Stromal cell of bone marrow (primary cell): Measurements from ENCODE around the gene XPC.

Source experiments
- DNase-seq: peaks from one replicate; pipeline ENCODE4 v3.0.0-alpha.2; 2012; ENCODE audit warnings: low read depth

The XPC gene

DNA sequence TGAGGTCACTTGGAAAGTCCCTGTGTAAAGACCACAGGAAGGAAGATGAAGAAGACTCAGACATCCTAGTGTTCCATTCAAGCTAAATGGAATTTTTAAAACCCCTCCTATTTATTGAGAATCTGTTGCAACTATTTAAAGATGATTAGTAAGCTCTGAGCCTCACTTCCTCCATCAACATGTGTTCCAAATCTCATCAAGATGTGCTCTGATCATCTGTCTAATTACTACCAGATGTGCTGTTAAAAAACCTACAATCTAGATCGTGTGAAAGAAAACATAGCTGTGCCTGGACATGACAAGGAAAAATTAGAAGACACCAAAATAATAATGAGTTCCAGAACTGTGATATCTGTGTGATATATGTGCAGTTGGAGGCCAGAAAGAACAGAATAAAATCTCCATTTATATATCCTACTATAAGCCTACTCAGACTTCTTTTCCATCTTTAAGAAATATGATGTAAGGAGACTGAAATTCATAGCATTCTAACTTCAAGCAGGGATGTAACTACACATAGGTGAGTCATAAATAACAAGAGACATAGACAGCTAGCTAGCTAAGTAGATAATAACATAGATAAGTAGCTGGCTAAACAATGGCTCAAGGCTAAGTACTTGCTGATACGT is 7.8 kb downstream of the XPC start:
- no peak for DNase-seq

DNA sequence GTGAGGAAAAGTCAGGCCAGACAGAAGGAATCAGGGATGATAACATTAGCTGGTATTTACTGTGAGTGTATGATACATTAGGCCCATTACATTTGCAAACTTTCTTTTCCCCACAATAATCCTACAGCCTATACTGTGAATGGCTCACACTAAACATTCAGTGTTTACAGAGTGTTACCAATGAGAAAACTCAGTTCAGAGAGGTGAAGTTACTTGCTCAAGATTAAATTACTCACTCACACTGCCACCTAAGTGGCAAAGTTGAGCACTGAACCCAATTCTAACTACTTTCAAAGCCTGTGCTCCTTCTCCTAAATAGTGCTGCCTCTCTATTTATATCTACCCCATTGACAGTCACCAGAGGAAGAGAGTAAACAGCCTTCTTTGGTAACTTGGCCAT is 8.5 kb downstream of the XPC start:
- no peak for DNase-seq

DNA sequence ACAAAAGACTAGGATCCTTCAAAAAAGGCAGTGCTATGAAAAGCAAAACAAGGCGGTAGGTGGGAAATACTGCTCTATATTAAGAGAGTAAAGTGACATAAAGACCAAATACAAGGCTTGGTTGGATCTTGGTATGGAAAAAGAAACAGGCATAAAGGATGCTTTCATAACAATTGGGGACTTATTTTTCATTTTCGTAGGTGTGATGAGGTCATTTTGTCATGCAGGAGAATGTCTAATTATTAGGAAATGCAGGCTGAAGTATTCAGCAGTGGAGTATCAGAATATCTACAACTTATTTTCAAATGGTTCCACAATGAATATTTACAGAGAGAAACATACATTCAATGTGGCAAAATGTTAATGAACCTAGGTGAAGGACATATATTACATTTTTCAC is 9.0 kb downstream of the XPC start:
- DNase-seq = no peak

DNA sequence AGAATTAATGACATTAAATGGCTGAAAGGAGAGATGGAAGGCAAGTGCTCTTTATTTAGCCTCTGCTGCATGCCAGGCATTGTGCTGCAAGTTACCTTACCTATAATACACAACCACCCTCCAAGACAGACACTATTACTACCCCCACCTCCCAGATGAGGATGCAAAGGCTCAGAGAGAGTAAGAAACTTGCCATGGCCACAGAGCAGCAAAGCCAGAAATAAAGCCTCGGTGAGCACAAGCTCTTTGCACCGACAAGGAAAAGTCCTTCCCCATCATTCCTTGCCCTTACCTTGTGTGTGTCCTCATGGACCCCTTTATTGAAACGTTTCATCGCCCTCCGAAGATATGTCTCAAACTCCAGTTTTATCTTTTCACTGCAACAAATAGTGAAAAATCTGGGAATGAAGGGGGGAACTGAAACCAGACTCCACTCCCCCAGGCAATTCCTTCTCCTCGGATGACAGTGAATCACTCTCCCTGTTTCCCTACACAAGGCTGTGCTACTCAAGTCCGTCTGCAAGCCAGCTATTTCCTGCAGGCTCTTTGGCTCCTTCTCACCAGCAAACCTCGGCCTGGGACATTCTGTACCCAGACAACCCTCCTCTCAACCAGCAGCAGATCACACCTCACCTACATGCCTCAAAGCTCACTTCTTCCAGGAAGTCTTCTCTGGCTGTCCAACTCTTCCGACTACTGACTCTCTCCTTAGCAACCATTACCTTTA is 11.4 kb downstream of the XPC start:
- no peak for DNase-seq

DNA sequence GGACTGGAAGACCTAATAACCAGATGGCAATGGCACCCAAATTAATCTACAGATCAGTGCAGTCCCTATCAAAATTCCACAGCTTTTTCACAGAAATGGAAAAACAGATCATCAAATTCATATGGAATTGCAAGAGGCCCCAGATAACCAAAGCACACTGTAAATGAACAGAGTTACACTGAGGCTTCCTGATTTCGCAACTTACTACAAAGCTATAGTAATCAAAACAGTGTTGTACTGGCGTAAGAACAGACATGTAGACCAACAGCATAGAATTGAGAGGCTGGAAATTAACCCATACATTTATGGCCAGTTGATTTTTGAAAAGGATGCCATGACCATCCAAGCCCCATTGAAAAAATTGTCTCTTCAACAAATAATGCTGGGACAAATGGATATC is 16.2 kb downstream of the XPC start:
- DNase-seq = no peak

DNA sequence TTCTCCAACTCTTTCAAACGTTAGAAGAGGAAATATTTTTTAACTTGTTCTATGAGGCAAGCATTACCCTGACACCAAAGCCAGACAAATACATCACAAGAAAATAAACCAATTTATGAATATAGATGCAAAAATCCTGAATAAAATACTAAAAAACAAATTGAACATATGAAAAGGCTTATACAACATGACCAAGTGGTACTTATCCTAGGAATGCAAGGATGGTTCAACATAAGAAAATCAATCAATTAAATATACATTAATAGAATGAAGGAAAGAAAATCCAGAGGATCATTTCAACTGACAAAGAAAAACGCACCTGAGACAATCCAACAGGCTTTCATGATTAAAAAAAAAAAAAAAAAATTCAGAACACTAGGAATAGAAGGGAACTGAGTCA is 17.1 kb downstream of the XPC start:
- DNase-seq = no peak

DNA sequence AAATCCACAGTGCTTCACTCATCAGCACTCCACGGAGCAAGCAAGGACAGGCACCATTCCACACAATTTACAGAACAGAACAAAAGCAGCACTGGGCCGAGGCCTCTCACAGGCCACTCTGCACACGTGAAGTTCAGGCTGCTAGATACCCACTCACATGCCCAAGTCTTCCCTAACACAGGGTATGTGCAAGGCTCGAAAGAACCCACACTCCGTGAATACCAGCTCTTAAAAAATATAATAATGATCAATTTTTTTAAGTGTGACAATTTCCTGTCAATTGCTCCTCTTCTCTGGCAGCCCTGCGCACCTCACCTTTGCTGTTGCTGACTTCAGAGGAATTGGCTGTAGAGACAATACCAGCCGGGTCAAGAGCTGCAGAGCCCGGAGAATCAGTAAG is 19.0 kb downstream of the XPC start:
- DNase-seq = no peak

DNA sequence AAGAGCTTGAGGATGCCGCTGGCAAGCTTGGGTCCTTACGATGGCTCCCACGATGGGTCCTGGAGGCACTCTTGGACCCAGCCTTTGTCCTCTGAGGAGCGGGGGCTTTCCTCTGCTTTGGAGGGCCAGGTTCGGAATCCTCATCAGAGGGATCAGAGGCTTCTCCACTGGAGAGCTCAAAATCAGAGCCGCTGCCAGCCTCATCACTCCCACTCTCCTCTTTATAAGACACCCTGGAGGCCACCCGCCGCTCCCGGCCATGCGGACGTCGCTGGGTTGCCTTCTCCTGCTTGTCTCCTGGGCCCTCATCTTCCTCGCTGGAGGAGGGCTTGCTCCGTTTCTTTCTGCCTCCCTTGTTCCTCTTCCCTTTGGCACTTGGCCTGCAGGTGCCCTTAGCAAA is 20.0 kb downstream of the XPC start:
- DNase-seq = no peak

DNA sequence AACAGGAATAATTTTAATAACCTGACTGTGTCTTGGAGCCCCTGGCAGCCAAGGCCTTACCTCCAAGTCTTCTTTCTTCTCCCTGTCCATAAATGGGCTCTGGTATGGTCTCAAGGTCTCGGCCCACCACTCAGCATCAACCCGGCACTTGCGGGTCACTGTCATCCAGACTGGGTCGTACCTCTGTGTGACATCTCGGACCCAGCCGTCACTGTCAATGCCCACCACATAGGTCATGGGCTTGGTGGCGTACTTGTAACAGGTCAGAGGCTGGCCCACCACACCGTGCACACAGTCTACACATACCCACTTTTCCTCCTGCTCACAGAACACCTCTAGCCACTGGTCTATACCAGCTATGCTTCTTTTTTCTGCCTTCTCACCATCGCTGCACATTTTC is 20.4 kb downstream of the XPC start:
- DNase-seq = no peak

DNA sequence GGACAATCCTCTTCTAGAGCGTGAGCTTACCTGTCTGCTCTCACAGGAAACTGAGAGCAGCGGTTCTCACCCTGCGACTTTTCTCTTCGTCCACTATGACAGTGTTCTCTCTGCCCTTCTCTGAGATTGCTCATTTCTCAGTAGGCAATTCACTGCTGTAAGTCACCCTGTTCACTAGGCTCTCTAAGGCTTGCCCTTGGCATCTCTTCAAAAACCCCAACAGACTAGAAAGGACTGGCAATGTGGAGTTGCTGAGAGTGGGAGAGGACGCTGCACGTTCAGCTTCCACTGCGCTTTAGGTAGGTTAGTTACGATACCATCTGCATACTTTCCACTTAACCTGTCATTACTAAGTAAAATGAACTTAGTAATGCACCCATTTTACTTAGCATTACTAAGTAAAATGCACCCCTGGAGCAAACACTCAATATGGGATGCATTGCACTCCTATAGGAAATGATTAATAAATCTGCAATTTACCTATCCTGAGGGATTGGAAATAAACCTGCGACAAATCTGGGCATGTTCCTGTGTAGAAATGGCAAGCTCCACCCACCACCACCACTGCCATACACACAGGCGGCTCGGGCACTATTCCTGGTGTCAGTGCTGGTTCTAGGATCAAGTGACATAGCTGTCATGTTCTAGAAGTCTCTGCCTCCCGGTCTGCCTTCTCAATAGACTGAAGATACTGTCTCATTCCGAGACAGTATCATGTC is 21.4 kb downstream of the XPC start:
- DNase-seq = no peak

DNA sequence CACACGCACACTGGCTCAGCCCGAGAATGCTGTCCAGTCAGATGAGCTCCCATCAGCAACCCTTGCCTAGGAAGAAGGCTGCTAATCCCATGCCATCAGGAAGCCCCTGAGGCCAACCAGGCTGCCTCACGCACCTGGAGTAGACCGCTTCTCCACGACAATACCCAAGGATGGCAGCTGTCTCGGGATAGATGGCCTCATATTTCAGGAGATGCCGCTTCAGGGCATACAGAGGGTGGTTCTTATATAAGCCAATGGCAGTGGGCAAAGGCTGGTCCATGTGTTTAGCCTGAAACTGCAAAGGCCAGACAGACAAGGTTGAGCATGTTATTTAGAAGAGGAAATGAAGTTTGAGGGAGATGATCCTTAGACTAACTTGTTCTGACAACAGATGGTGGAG is 22.2 kb downstream of the XPC start:
- DNase-seq = no peak

DNA sequence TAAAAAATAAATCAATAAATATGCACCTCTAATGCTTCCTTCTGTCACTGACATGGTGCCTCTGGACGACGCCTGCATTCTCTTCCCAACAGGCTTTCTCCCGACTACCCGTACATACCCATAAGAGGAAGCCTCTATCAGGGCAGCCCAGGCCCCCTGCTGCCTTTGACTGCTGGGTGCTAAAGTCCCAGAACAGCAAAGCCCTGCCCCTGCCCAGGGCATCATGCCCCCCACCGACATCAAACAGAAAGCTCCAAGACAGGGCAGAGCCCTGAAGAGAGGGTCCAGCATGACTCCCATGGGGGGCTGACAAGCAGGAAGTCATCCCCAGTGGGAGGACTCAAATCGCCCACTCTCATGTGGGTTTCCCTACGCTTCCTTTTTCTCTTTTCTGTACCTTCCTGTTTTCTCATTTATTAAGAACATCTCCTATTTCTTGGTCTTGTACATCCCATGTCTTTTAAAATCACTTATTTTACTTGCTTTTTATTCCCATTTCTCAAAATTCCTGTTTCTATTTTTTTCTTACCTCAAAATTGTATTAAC is 23.4 kb downstream of the XPC start:
- no peak for DNase-seq

DNA sequence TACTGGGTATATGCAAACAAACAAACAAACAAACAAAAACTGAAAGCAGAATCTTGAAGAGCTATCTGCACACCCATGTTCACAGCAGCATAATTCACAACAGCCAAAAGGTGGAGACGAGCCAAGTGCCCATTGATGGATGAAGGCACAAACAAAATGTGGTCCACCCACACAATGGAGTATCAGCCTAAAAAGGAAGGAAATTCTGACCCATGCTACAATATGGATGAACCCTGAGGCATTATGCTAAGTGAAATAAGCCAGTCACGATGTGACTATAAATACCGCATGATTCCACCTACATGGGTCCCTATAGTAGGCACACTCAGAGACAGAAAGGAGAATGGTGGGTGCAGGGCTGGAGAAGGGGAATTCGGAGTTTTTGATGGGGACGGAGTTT is 24.1 kb downstream of the XPC start:
- no peak for DNase-seq

DNA sequence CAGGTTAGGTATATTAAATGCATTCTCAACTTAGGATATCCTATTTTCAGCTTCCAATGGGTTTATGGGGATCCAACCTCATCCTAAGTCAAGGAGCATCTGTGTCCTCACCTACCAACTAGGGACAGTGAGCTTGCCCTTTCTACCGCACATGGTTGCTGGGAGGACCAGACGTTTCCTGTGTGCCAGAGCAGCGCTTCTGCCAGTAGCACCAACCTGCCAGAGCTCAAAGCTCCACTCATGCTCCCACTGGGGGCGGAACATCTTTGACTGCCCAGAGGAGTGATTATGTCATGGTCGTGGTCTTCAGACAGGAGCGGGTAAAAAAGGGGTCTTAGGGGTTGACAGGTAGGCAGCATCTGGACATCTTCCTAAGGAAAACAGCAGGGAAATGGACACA is 24.7 kb downstream of the XPC start:
- no peak for DNase-seq

DNA sequence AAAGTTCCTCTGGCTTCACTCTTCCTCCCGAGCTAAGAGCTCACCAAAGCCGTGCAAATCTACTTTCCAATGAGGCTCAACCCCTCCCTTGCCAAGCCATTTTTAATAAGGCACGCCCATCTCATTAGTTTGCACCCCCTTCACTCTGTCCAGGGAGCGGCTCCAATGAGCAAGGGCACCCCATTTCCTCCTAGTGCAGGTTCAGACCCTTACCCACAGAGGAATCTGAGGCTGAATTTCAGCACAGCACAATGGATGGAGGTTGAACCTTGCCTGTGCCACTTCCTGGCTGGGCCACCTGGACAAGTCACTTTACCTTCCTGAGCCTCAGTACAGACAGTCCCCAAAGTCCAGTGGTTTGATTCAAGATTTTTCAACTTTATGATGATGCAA is 25.4 kb downstream of the XPC start:
- no peak for DNase-seq

DNA sequence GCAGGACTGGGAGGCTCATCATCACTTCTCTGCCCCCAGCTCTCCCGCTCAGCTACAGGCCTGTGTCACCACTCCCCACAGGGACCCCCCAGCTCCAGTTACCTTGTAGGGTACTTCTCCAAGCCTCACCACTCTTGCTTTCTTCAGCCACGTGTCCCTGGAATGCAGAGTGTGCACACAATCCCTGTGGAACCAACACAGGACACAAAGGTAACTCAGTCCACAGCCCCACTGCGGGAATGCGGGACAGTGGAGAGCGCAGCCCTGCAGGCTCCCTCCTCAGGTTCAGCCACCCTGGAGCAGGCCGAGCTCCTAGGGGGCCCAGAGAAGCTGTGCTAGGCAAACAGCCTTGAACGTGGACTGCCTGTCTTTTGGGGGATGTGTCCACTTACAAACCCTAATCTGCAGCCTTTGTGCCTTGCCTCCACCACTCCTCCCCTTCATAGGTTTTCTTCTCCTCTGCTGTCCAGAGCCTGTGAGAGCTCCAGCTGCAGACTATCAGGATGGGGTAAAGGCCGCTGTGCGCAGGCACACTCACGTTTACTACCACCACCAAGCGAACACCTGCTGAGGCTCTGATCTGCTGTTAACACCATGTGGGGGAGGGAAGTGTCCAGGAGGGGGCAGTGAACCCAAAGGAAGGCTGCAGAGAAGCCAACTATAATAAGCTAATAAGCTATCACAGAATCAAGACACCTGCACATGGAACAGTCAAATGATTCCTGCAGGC is 26.0 kb downstream of the XPC start:
- DNase-seq = no peak

DNA sequence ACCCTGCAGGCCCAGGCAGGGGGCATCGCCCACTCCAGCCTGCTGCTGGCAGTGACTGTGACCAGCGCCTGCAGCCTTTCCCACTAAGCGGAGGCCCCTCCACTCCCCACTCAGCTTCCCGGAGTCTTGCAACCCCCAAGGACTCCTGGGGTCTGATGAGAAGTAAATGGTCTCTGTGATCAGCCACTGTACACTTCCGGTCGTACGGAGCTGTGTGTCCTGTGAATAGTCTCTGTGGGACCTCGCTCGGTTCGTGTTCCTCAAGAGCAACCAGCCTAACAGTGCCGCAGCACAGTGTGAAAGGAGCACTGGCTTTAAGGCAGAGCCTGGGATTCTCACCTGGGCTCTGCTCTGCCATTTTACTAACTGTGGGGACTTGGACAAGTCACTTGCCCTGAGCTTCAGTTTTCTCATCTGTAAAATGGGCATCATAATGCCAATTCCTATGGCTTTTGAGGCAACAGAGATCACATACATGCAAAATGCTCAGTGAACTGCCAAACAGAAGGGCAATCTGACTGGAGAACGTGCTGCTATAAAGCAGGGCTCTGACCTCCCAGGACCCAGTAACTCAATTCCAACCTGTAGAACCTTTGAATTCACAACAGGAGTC is 26.8 kb downstream of the XPC start:
- no peak for DNase-seq

DNA sequence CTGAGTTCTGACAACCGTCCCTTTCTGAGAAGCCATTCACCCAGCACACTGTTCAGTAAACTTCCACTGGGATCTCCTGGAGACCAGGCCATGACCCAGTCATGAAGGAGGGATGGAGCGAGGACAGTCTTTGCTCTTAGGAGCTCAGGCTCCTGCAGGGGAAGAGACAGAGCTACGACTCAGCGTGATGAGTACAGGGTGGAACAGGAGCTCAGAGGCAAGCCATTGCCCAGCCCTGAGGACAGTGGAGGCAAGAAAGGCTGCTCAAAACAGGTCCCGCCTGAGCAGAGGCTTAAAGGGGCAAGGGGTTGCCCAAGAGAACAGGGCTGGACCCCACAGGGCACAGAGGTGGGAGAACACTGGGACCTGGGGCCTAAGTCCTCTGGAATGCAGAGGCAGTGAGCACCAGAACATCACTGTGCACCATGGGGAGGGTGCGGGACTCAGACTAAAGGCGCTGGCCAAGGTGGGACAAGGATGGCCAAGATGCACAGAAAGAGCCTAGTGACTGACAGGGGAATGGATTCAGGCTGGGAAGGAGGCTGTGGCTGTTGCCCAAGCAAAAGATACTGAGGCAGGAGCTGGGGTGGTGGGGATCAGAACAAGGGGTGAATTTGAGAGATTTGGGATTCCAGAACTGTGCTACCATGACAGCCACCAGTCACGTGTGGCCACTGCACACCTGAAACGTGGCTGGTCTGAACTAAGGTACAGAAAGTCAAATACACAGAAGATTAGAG is 27.7 kb downstream of the XPC start:
- no peak for DNase-seq

DNA sequence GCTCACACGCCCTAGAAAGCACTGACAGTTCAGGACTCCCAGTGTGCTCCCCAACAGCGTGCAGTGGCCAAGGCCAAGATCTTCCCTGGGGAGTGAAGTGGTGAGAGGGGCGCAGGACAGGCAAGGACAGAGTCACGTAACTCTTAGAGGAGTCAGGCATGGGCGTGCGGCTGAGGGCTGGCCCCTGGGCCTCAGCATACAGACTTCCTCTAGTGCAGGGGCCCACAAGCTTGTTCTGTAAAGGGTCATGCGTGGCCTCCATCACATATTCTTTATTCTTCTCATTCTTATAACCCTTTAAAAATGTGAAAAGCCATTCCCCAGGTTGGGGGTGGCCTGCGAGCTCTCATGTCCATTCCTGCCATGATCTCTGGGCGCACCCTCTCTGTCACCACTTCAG is 28.3 kb downstream of the XPC start:
- no peak for DNase-seq

DNA sequence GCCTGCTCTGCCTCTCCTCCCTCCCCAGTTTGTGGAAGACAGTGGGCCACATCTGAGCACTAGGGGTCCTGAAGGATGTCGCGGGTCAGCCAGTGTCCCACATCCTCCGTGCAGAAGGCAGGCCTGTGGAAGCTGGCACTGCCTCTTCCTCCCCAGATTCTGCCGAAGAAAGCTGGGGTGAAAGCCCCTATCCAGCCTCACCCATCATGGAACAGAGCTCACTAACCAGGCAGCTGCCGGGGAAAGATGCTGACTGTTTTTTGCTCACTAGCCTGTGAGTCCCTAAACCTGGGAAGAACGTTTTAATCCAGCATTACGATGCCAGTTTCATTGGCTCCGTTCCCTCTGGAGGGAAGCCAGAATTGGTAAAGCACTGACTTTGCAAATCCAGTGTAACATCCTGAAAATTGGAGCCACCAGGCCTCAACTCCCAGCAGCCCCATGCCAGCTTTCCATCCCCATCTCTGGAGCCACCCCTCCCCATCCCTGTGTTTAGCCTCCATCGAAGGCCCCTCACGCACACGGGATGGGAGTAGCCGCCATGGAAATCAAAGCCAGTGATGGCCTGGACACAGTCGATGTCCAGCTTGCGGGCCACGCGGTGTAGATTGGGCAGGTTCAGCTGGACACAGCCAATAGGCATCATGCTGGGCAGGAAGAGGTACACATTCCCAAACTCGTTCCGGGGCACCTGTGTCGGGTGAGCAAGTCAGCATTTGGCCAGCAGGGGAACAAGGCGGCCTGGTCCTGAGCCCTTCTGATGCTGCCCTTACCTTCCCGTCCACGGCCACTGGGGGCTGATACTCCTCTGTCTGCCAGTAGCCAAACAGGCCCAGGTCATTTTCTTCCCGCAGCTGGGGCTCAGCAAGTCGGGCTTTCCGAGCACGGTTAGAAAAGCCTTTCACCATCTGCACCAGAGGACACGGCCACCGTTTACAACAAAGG is 30.1 kb downstream of the XPC start:
- no peak for DNase-seq
